Measurements from ENCODE around the gene PIK3R3. TPM values are rescaled to one million over a fixed set of nuclear protein-coding genes. Genes with fewer than 3 reads are reported as not detected.

Gene PIK3R3
- polyA plus RNA-seq, 2 of the 4 experiments (the other 2 are of a cell fraction) = 2.1 to 2.2 TPM

DNA sequence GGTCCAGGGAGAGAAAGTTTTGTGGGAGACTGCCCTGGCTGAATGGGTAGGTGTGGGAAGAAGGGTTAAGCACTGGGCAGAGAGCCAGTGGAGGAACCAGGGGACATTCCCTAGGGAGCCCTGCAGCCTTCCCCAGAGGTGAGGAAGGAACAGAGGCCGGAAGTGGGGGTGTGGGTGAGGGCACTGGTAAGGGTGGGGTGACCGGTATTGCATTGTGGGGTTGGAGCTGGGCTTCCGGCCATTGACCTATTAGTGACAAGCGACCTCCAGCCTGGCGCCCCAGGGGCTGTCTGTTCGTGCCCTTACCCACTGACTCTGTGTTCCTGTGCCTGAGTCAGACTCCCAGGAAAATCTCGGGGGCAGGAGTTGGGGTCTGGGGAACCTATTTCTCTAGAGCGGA lies 38.9 kb upstream of the PIK3R3 start:
- Histone ChIP-seq H3K9me3 (no peaks in the 10 kb centered on the region), H3K27ac (no peak overlapping the region), H3K4me3 (no peak overlapping the region), H3K4me2 (no peak overlapping the region), H3K4me1 (peaks cover 20% of the 10 kb centered on the region)
- TF ChIP-seq ZC3H11A (IDR thresholded peaks at IDR 0.05) (no peak), EHF (CRISPR knock-in tag; IDR thresholded peaks at IDR 0.05) (no peak), CBX2 (IDR thresholded peaks at IDR 0.05; ENCODE audit: borderline replicate concordance, low read depth) (no peak), BHLHE40 (IDR thresholded peaks at IDR 0.05; ENCODE audit: low read depth, low read length) (no peak), RNF2 (IDR thresholded peaks at IDR 0.05; ENCODE audit: borderline replicate concordance, low read depth) (no peak), TFCP2L1 (CRISPR knock-in tag; IDR thresholded peaks at IDR 0.05) (no peak), HOXB5 (CRISPR knock-in tag; IDR thresholded peaks at IDR 0.05) (no peak), NPAS2 (CRISPR knock-in tag; IDR thresholded peaks at IDR 0.05; ENCODE audit: borderline replicate concordance) (no peak), CHD2 (IDR thresholded peaks at IDR 0.05; ENCODE audit: low read length, partially characterized antibody) (no peak), EHMT2 (IDR thresholded peaks at IDR 0.05; ENCODE audit: low read depth) (no peak), CBX8 (IDR thresholded peaks at IDR 0.05) (no peak), POLR2AphosphoS2 (conservative IDR thresholded peaks at IDR 0.05; ENCODE audit: low read length) (no peak), SMC3 (IDR thresholded peaks at IDR 0.05) (no peak), MYC (IDR thresholded peaks at IDR 0.05; ENCODE audit: borderline replicate concordance, low read length) (no peak), HOXB13 (CRISPR knock-in tag; IDR thresholded peaks at IDR 0.05; ENCODE audit: low read depth) (no peak)
- TF ChIP-seq, protein P1, sequence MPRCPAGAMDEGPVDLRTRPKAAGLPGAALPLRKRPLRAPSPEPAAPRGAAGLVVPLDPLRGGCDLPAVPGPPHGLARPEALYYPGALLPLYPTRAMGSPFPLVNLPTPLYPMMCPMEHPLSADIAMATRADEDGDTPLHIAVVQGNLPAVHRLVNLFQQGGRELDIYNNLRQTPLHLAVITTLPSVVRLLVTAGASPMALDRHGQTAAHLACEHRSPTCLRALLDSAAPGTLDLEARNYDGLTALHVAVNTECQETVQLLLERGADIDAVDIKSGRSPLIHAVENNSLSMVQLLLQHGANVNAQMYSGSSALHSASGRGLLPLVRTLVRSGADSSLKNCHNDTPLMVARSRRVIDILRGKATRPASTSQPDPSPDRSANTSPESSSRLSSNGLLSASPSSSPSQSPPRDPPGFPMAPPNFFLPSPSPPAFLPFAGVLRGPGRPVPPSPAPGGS (IDR thresholded peaks at IDR 0.05) = no peak
- DNase-seq (ENCODE audit: low read depth in 1 of 2, low spot score in 1 of 2) (no peak), ATAC-seq (no peak), FAIRE-seq (no peak)
- 84% methylated on average over 4 of the region's 8 CpGs for WGBS (ENCODE audit: missing lambda C conversion rate)
- CTCF ChIA-PET = interaction anchor here (0.9 to 14.4 kb wide), 2 partner anchors 52 to 135 kb away, joined by 4 to 181 read pairs; no protein-coding TSS in a partner anchor
- POLR2A ChIA-PET = no interaction called here

DNA sequence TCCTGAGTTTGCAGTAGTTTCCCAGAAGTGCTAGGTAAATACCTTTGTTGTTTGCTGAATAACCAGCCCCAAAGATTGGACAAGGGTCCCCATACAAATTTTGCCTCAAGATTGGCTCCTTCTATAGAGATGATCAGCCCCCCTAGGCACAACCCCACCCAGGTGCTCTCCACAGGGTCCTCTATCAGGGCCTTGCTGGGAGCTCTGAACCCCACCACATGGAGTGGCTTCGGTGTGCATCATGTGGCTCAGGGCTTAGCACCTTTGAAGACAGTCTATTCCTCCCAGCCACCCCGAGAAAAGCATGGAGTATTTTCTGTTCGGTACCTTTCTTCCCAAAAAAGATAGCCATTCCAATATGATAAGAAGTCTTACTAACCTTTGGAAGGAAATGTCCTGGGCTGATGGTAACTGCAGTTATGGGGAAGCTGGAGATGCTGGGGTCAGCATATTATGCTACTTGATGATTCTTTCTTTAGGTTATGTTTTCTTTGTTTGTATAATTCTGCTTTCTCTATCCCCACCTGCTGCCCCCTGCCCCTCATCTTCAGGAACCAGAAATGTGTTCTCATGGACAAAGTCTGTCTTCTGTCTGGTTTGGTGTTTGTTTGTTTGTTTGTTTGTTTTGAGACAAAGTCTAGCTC lies 37.5 kb upstream of the PIK3R3 start:
- no peak for FAIRE-seq
- DNase-seq (ENCODE audit: low read depth in 1 of 2, low spot score in 1 of 2) = no peak
- WGBS (ENCODE audit: missing lambda C conversion rate) = 56% methylated on average over 3 of the region's 3 CpGs
- peaks cover 18% of the 10 kb centered on the region for H3K4me1 ChIP-seq
- no peaks in the 10 kb centered on the region for H3K9me3 ChIP-seq
- POLR2A ChIA-PET = no interaction called here
- TF ChIP-seq MYC (IDR thresholded peaks at IDR 0.05; ENCODE audit: borderline replicate concordance, low read length) (no peak), MAFK (IDR thresholded peaks at IDR 0.05; ENCODE audit: partially characterized antibody) (peak; percentile 49)
- H3K4me2 ChIP-seq = no peak overlapping the region
- H3K27ac ChIP-seq = no peak overlapping the region
- CTCF ChIA-PET = interaction anchor here (1.0 to 1.2 kb wide), 3 partner anchors 9 to 128 kb away, joined by 3 to 5 read pairs (median 3); no protein-coding TSS in a partner anchor
- H3K4me3 ChIP-seq = no peak overlapping the region
- no peak for ATAC-seq

DNA sequence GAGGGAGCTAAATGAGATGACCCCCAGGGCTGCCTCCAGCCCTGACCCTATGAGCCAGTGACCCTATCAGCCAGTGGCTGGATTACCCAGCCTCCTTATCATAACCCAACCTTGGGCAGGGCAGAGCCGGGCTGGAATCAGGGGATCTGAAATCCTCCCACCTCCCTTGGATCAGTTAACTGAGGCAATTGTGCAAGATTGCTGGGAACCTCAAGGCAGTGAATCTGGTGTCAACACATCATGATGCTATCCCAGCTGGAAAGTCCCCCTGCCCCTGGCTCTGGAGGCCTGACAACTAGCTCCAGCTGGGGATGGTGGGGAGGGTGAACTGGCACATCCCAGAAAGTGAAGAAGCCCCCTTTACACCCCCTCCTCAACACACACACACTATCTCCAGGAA lies 36.0 kb upstream of the PIK3R3 start:
- Histone ChIP-seq H3K4me1 (peaks cover 3% of the 10 kb centered on the region; the same call in 1 of the 3 replicates), H3K4me3 (no peak overlapping the region), H3K9me3 (no peaks in the 10 kb centered on the region), H3K4me2 (no peak overlapping the region), H3K27ac (no peak overlapping the region)
- no peak for ATAC-seq
- no peak for FAIRE-seq
- DNase-seq (ENCODE audit: low read depth in 1 of 2, low spot score in 1 of 2) = no peak
- whole genome bisulfite sequencing (ENCODE audit: missing lambda C conversion rate) = 50% methylated on average over 1 of the region's 1 CpG
- TF ChIP-seq CEBPB (IDR thresholded peaks at IDR 0.05) (no peak), ESRRA (IDR thresholded peaks at IDR 0.05; ENCODE audit: borderline replicate concordance, low read length) (no peak), NFE2L2 (conservative IDR thresholded peaks at IDR 0.05; ENCODE audit: low read length) (no peak), RCOR1 (IDR thresholded peaks at IDR 0.05; ENCODE audit: low read depth, low read length) (no peak), HDAC2 (IDR thresholded peaks at IDR 0.05) (no peak)
- TF ChIP-seq, protein P2, sequence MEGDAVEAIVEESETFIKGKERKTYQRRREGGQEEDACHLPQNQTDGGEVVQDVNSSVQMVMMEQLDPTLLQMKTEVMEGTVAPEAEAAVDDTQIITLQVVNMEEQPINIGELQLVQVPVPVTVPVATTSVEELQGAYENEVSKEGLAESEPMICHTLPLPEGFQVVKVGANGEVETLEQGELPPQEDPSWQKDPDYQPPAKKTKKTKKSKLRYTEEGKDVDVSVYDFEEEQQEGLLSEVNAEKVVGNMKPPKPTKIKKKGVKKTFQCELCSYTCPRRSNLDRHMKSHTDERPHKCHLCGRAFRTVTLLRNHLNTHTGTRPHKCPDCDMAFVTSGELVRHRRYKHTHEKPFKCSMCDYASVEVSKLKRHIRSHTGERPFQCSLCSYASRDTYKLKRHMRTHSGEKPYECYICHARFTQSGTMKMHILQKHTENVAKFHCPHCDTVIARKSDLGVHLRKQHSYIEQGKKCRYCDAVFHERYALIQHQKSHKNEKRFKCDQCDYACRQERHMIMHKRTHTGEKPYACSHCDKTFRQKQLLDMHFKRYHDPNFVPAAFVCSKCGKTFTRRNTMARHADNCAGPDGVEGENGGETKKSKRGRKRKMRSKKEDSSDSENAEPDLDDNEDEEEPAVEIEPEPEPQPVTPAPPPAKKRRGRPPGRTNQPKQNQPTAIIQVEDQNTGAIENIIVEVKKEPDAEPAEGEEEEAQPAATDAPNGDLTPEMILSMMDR (IDR thresholded peaks at IDR 0.05) = no peak
- TF ChIP-seq, protein P3, sequence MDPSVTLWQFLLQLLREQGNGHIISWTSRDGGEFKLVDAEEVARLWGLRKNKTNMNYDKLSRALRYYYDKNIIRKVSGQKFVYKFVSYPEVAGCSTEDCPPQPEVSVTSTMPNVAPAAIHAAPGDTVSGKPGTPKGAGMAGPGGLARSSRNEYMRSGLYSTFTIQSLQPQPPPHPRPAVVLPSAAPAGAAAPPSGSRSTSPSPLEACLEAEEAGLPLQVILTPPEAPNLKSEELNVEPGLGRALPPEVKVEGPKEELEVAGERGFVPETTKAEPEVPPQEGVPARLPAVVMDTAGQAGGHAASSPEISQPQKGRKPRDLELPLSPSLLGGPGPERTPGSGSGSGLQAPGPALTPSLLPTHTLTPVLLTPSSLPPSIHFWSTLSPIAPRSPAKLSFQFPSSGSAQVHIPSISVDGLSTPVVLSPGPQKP (IDR thresholded peaks at IDR 0.05; ENCODE audit: low read depth, low read length) = no peak
- CTCF ChIA-PET = interaction anchor here (0.5 to 1.6 kb wide), 3 partner anchors 12 to 135 kb away, joined by 3 to 5 read pairs (median 3); no protein-coding TSS in a partner anchor
- POLR2A ChIA-PET = no interaction called here

Measured in A549 (cell line).